SK-N-SH treated with all-trans-retinoic acid at 6 μM for 48 hours (cell line): ENCODE measurements around the gene FAM216B.

ENCODE experiments used
- ATAC-seq: fragments of 200-7000 bp; cut with Tn5 transposase; 3 replicates; pipeline ENCODE4 v1.9.1; 2020; ENCODE audit warnings: mild to moderate bottlenecking, moderate library complexity
- BACH2 ChIP-seq: fragments of 250-450 bp; sonication (Bioruptor Pico); IDR thresholded peaks from 2 replicates; pipeline ENCODE4 v1.9.0; 2021; ENCODE audit warnings: mild to moderate bottlenecking, borderline replicate concordance
- CREB5 ChIP-seq: fragments of 250-450 bp; sonication (Bioruptor Pico); IDR thresholded peaks from 2 replicates; pipeline ENCODE4 v1.5.1; 2020; ENCODE audit warnings: low read depth, mild to moderate bottlenecking, moderate library complexity
- ESRRG ChIP-seq: fragments of 250-450 bp; sonication (Bioruptor Pico); IDR thresholded peaks from 2 replicates; pipeline ENCODE4 v1.6.1; 2021; ENCODE audit warnings: mild to moderate bottlenecking
- GLIS3 ChIP-seq: fragments of 250-450 bp; sonication (Bioruptor Pico); IDR thresholded peaks from 2 replicates; pipeline ENCODE4 v1.5.0; 2020; ENCODE audit warnings: mild to moderate bottlenecking, moderate library complexity
- OSR1 ChIP-seq: fragments of 250-450 bp; sonication (Bioruptor Pico); IDR thresholded peaks from 2 replicates; pipeline ENCODE4 v1.8.0; 2022; ENCODE audit warnings: moderate library complexity, mild to moderate bottlenecking, inconsistent platforms
- PATZ1 ChIP-seq: fragments of 250-450 bp; sonication (Bioruptor Pico); IDR thresholded peaks from 2 replicates; pipeline ENCODE4 v1.8.0; 2020; ENCODE audit warnings: mild to moderate bottlenecking, moderate library complexity, borderline replicate concordance
- RARB ChIP-seq: fragments of 250-450 bp; sonication (Bioruptor Pico); IDR thresholded peaks from 2 replicates; pipeline ENCODE4 v1.8.0; 2021; ENCODE audit warnings: mild to moderate bottlenecking, moderate library complexity
- SNAI2 ChIP-seq: fragments of 250-450 bp; sonication (Bioruptor Pico); IDR thresholded peaks from 2 replicates; pipeline ENCODE4 v1.5.0; 2020; ENCODE audit warnings: mild to moderate bottlenecking, moderate library complexity
- TCF4 ChIP-seq: fragments of 250-450 bp; sonication (Bioruptor Pico); IDR thresholded peaks from 2 replicates; pipeline ENCODE4 v1.8.0; 2021; ENCODE audit warnings: mild to moderate bottlenecking, moderate library complexity, borderline replicate concordance
- TOX ChIP-seq: fragments of 250-450 bp; sonication (Bioruptor Pico); IDR thresholded peaks from 2 replicates; pipeline ENCODE4 v1.8.0; 2021; ENCODE audit warnings: mild to moderate bottlenecking, moderate library complexity, borderline replicate concordance
- TSHZ2 ChIP-seq: fragments of 250-450 bp; sonication (Bioruptor Pico); IDR thresholded peaks from 2 replicates; pipeline ENCODE4 v1.5.0; 2020; ENCODE audit warnings: mild to moderate bottlenecking, moderate library complexity
- ZC3H10 ChIP-seq: fragments of 250-450 bp; sonication (Bioruptor Pico); IDR thresholded peaks from 2 replicates; pipeline ENCODE4 v1.5.1; 2021; ENCODE audit warnings: mild to moderate bottlenecking, moderate library complexity
- ZFP30 ChIP-seq: fragments of 450-650 bp; formaldehyde crosslinking; IDR thresholded peaks from 2 replicates; pipeline ENCODE4 v1.5.0; 2022; ENCODE audit warnings: mild to moderate bottlenecking, moderate library complexity
- ZNF565 ChIP-seq: fragments of 450-650 bp; formaldehyde crosslinking; conservative IDR thresholded peaks from 2 replicates; pipeline ENCODE4 v1.5.0; 2020; ENCODE audit warnings: low read depth, mild to moderate bottlenecking, moderate library complexity
- ZNF70 ChIP-seq: fragments of 450-650 bp; formaldehyde crosslinking; IDR thresholded peaks from 2 replicates; pipeline ENCODE4 v1.5.0; 2020; ENCODE audit warnings: mild to moderate bottlenecking, moderate library complexity
- ZNF8 ChIP-seq: fragments of 450-650 bp; formaldehyde crosslinking; IDR thresholded peaks from 2 replicates; pipeline ENCODE4 v1.5.0; 2020; ENCODE audit warnings: mild to moderate bottlenecking, moderate library complexity

The FAM216B gene

GRCh38 chr13:42750794-42751193 lies 30.6 kb upstream of the FAM216B start (continued):
- TF ChIP-seq PATZ1 (no peak), ZNF70 (no peak), ESRRG (no peak)

- TF ChIP-seq OSR1 (CRISPR knock-in tag) (no peak), ESRRG (no peak), BACH2 (CRISPR knock-in tag) (no peak), SNAI2 (no peak)
- no peak for ATAC-seq
These were observed 29.7 kb upstream of the FAM216B start for GRCh38 chr13:42751693-42752092.

- no peak for TF ChIP-seq ZNF8 (CRISPR knock-in tag)
- TF ChIP-seq OSR1 (CRISPR knock-in tag) = no peak
- TF ChIP-seq ZNF565 (CRISPR knock-in tag) = no peak
These were observed 28.7 kb upstream of the FAM216B start for GRCh38 chr13:42752731-42753130.

GRCh38 chr13:42753697-42754096 lies 27.7 kb upstream of the FAM216B start:
- no peak for TF ChIP-seq ZFP30 (CRISPR knock-in tag)
- no peak for ATAC-seq

More at GRCh38 chr13:42752731-42753130, 28.7 kb upstream of the FAM216B start:
- ATAC-seq = no peak

- ATAC-seq = no peak
- TF ChIP-seq TCF4 (CRISPR knock-in tag) (no peak), TSHZ2 (CRISPR knock-in tag) (no peak), GLIS3 (CRISPR knock-in tag) (no peak), CREB5 (CRISPR knock-in tag) (no peak), ZNF565 (CRISPR knock-in tag) (no peak), RARB (CRISPR knock-in tag) (no peak), ZC3H10 (CRISPR knock-in tag) (no peak), PATZ1 (no peak)
These were observed 26.4 kb upstream of the FAM216B start for GRCh38 chr13:42754801-42755510.

GRCh38 chr13:42757678-42758420 lies 23.5 kb upstream of the FAM216B start:
- TF ChIP-seq TOX (CRISPR knock-in tag) (no peak), PATZ1 (no peak), ESRRG (no peak), ZC3H10 (CRISPR knock-in tag) (no peak), ZNF8 (CRISPR knock-in tag) (no peak), BACH2 (CRISPR knock-in tag) (no peak)
- TF ChIP-seq, all 23 proteins: peak for 0

More at GRCh38 chr13:42757678-42758420, 23.5 kb upstream of the FAM216B start:
- no peak for ATAC-seq
